ENCODE results near the gene PNLIPRP1.
A peak's percentile ranks its signal among the peaks of the same experiment; 100 is the strongest.

Gene PNLIPRP1

GRCh38 chr10:116633216-116633600, 42.4 kb downstream of the PNLIPRP1 start:
- DNase-seq = no peak

GRCh38 chr10:116634126-116634975, 43.6 kb downstream of the PNLIPRP1 start:
- DNase-seq = no peak

DNA sequence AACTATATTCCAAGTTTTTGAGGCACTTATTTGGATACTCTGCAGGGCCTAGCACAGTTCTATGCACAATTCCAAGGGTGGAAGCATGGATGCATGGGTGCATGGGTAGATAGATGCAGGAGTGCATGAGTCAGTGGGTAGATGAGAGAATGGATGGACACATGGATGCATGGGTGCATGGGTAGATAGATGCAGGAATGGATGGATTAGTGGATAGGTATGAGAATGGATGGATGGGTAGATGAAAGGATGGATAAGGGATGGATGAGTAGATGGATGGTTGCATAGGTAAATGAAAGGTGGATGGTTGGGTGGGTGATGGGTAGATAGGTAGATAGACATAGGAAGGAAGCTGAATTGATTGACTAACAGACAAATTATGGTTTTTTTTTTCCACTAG, 45.6 kb downstream of the PNLIPRP1 start:
- DNase-seq = no peak

DNA sequence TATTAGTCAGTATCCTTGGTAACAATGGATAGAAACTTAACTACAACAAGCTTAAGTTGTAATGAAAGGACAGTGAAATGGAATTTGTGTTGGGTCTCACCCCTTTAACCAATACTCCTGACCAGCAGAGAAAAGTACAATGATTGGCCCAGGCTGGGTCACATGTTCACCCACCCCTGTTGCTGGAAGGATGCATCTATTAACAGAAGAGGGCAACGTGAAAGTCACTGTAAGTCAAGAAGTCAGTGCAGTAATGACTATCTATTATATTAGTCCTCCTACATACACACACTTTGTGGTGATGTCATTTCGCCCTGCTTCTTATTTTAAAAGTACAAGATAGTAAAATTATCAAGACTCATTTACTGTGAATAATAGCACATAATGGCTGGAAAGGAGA, 46.2 kb downstream of the PNLIPRP1 start:
- no peak for DNase-seq

- DNase-seq = no peak
Measured at GRCh38 chr10:116637830-116638229, 47.1 kb downstream of the PNLIPRP1 start.

DNA sequence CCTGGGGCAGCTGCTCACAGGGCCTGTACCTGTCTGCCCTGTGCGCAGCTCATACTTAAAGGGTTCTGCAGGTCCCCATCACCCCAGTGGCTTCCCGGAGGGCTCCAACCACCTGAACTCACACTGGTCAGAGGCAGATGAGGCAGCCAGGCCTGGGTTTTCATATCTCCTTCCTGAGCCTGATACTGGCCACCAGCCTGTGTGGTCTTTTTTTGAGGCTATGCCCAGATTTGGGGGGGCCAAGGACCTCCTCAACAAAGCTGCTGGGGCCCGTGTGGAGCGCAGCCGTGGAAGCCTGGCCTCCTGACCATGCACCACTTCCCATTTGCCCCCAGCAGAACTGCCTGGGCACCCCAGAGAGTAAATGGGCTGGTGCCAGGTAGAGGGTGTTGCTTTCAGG, 55.7 kb downstream of the PNLIPRP1 start:
- DNase-seq = no peak

- DNase-seq = no peak
Measured at GRCh38 chr10:116648903-116649302, 58.1 kb downstream of the PNLIPRP1 start.

- DNase-seq = no peak
Measured at GRCh38 chr10:116653885-116654284, 63.1 kb downstream of the PNLIPRP1 start.

DNA sequence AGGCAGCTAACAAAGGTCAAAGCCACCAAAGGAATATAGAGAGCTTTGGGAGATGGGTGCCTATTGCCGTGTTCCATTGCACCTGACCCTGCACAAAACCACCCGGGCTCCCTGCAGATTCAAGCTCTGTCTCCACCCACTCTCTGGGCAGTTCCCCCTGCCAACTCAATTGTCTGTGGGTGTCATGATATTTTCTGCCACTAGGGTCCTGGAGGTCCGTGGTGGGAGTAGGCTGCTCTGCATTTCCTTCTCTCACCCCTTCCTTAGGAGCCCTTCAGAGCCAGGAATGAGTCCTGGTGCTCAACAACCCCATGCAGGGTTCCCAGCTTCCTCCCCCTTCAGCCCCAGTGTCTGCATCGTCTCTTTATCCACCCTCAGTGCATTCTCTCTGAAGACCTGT, 64.1 kb downstream of the PNLIPRP1 start:
- peak in 2 of 3 donors; percentile 6 to 15 for DNase-seq

GRCh38 chr10:116655568-116655967, 64.8 kb downstream of the PNLIPRP1 start:
- DNase-seq = no peak

DNA sequence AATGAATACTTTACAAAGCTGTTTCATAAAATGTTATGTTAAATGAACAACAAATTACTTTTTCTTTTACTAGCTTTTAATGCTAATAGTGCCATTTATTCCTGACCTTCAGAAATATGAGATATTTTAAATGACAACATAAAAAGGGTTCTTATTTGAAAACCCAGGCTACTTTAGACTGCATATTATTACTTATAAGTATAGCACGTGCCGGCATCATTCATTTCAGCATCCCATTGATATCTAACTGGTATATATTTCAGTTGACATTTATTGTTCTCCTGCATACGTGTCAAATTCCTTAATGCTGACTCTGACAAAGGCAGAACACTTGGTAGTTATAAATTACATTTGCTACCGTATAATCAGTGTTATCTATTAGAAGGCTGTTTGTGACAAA, 65.3 kb downstream of the PNLIPRP1 start:
- DNase-seq = no peak

GRCh38 chr10:116657863-116658551, 67.2 kb downstream of the PNLIPRP1 start:
- DNase-seq = no peak
